B cell (primary cell): ENCODE results near the gene UBA1. TPM values are rescaled to one million over a fixed set of nuclear protein-coding genes. Genes with fewer than 3 reads are reported as not detected.

Experiments
- ATAC-seq: fragments of 200-7000 bp; cut with Tn5 transposase; one replicate; pipeline ENCODE4 v1.10.0; 2021; ENCODE audit warnings: low read depth, mild to moderate bottlenecking, moderate number of reproducible peaks, moderate library complexity
- CTCF ChIA-PET: fragments of 350-600 bp; sonication (Branson Sonifier 250); formaldehyde crosslinking; loops from one replicate; lab custom pipeline; 2021; ENCODE audit warnings: antibody characterized with exemption, inconsistent platforms; lab: Charles Lee
- POLR2A ChIA-PET: fragments of 350-600 bp; sonication (Branson Sonifier 250); formaldehyde crosslinking; loops from one replicate; lab custom pipeline; 2021; ENCODE audit warnings: antibody characterized with exemption; lab: Charles Lee
- DNase-seq: peaks from one replicate; pipeline ENCODE4 v3.0.0; 2013
- H2AFZ ChIP-seq: 2 replicates; pipeline ENCODE4 v1.6.1; 2012; ENCODE audit warnings: mild to moderate bottlenecking, low read depth, low read length; ENCODE audit not compliant: insufficient read depth, poor library complexity, severe bottlenecking
- H3K27ac ChIP-seq, 2 donors: 1 replicate in 1 of 2; 2 replicates in 1 of 2; pipeline ENCODE4 v1.5.1; 2012 to 2013; ENCODE audit warnings: low read length in 2 of 2, mild to moderate bottlenecking in 2 of 2, moderate library complexity in 1 of 2
- H3K27me3 ChIP-seq, 4 experiments: fragments of 200-600 bp in 1 of 4; sonication (generic) in 1 of 4; replicated peaks in 1 of 4; 1 replicate in 2 of 4; 2 replicates in 2 of 4; pipeline versions ENCODE4 v1.6.1 to v1.7.0; 2013 to 2016; ENCODE audit warnings: low read length in 3 of 4, mild to moderate bottlenecking in 2 of 4, mixed read lengths in 1 of 4, moderate library complexity in 1 of 4; ENCODE audit not compliant: insufficient read depth in 4 of 4, control insufficient read depth in 3 of 4; ENCODE audit errors: control extremely low read depth in 1 of 4
- H3K36me3 ChIP-seq, 2 experiments: replicated peaks in 1 of 2; 1 replicate in 1 of 2; 2 replicates in 1 of 2; pipeline versions ENCODE4 v1.6.1 to v1.7.1; 2013; ENCODE audit warnings: low read length in 1 of 2; ENCODE audit not compliant: insufficient read depth in 2 of 2, control insufficient read depth in 1 of 2; ENCODE audit errors: control extremely low read depth in 1 of 2, extremely low read depth in 1 of 2
- H3K4me1 ChIP-seq, 2 donors: fragments of 200-600 bp in 1 of 2; sonication (generic) in 1 of 2; 1 replicate in 1 of 2; 2 replicates in 1 of 2; pipeline versions ENCODE4 v1.5.1 to v1.6.1; 2013 to 2017; ENCODE audit warnings: low read length in 2 of 2; ENCODE audit not compliant: control insufficient read depth in 2 of 2, insufficient read depth in 2 of 2
- H3K4me2 ChIP-seq: replicated peaks from 2 replicates; pipeline ENCODE3; 2012; ENCODE audit warnings: mild to moderate bottlenecking, low read depth, low read length; ENCODE audit not compliant: poor library complexity, severe bottlenecking
- H3K4me3 ChIP-seq, 5 experiments: fragments of 200-600 bp in 1 of 5; sonication (generic) in 1 of 5; 1 replicate in 3 of 5; 2 replicates in 2 of 5; pipeline versions ENCODE4 v1.5.1 to v1.7.0; 2011 to 2016; ENCODE audit warnings: low read length in 4 of 5, mild to moderate bottlenecking in 4 of 5, low read depth in 2 of 5, control low read depth in 1 of 5, moderate library complexity in 1 of 5; ENCODE audit not compliant: insufficient read depth in 1 of 5; ENCODE audit errors: control extremely low read depth in 1 of 5, extremely low read depth in 1 of 5
- H3K79me2 ChIP-seq: fragments of 200-600 bp; sonication (generic); one replicate; pipeline ENCODE4 v1.6.0; 2016; ENCODE audit warnings: low read length; ENCODE audit not compliant: control insufficient read depth, insufficient read depth
- H3K9ac ChIP-seq: fragments of 200-600 bp; sonication (generic); 2 replicates; pipeline ENCODE4 v1.6.1; 2017; ENCODE audit warnings: mild to moderate bottlenecking, low read length, moderate library complexity
- H3K9me3 ChIP-seq, 3 donors: one replicate each; pipeline versions ENCODE4 v1.6.1 to v1.7.1; 2013; ENCODE audit warnings: low read length in 2 of 3; ENCODE audit not compliant: control insufficient read depth in 2 of 3, insufficient read depth in 1 of 3; ENCODE audit errors: control extremely low read depth in 1 of 3
- H4K20me1 ChIP-seq: 2 replicates; pipeline ENCODE4 v1.6.0; 2012; ENCODE audit warnings: mild to moderate bottlenecking, low read length; ENCODE audit not compliant: insufficient read depth, control insufficient read depth, poor library complexity, severe bottlenecking
- H3K27ac Mint-ChIP-seq: one replicate; pipeline ENCODE4 v1.8.0; 2021; ENCODE audit warnings: mixed read lengths
- H3K27me3 Mint-ChIP-seq: one replicate; pipeline ENCODE4 v1.8.0; 2021; ENCODE audit warnings: mixed read lengths
- H3K4me1 Mint-ChIP-seq: one replicate; pipeline ENCODE4 v1.8.0; 2021; ENCODE audit warnings: mixed read lengths
- H3K4me3 Mint-ChIP-seq: one replicate; pipeline ENCODE4 v1.8.0; 2021; ENCODE audit warnings: mixed read lengths
- H3K9me3 Mint-ChIP-seq: one replicate; pipeline ENCODE4 v1.8.0; 2022; ENCODE audit warnings: mixed read lengths; ENCODE audit not compliant: insufficient read depth
- CTCF ChIP-seq: fragments of 200-600 bp; IDR thresholded peaks from one replicate; pipeline ENCODE4 v1.8.0; 2022; ENCODE audit warnings: antibody characterized with exemption, mild to moderate bottlenecking
- EZH2 ChIP-seq: IDR thresholded peaks from 2 replicates; pipeline ENCODE4 v1.6.1; 2012; ENCODE audit warnings: borderline replicate concordance, low read depth, mild to moderate bottlenecking, moderate library complexity, low read length; ENCODE audit not compliant: insufficient read depth, poor library complexity, severe bottlenecking
- WGBS: methylation state at CpG from one replicate; pipeline ENCODE4 v1.1.5; 2013; ENCODE audit warnings: missing lambda C conversion rate; ENCODE audit not compliant: insufficient coverage; 5-methylcytosine and 5-hydroxymethylcytosine counted together
- intact Hi-C: fragments of 100-400 bp; cut with micrococcal nuclease; formaldehyde crosslinking; loops from one replicate; pipeline ENCODE4 v1.10.0; 2022
- polyA plus RNA-seq: library from polyadenylated mRNA; depleted of rRNA; stranded (reverse); fragments of >200 nt; gene quantifications from 2 replicates; pipeline ENCODE4 v1.2.3, GENCODE V29; 2012
- total RNA-seq, 2 donors: library from RNA; stranded (reverse); fragments of 120-200 nt in 1 of 2; gene quantifications; 1 replicate in 1 of 2; 2 replicates in 1 of 2; pipeline versions ENCODE4 v1.2.3 to v1.2.4, GENCODE V29; 2013 to 2022

Gene UBA1
- total and polyA plus RNA-seq, 2 donors (not counting 1 experiment from before 2014, with no cell fraction given), result 166 to 211 TPM

GRCh38 chrX:47160781-47161180, 32.8 kb upstream of the UBA1 start:
- Histone ChIP-seq H3K27ac (no peak overlapping the region), H3K4me3 (no peak overlapping the region), H3K79me2 (peaks cover 77% of the 10 kb centered on the region), H3K36me3 (peaks cover 0 to 19% of the 10 kb centered on the region in 2 experiments), H3K27me3 (no peaks in the 10 kb centered on the region), H3K9ac (no peak overlapping the region), H4K20me1 (peaks cover 11% of the 10 kb centered on the region), H3K9me3 (no peaks in the 10 kb centered on the region), H2AFZ (no peak overlapping the region), H3K4me1 (no peaks in the 10 kb centered on the region), H3K4me2 (no peak overlapping the region)
- no peak overlapping the region for H3K4me3 Mint-ChIP-seq
- WGBS, result 100% methylated on average over 2 of the region's 4 CpGs
- POLR2A ChIA-PET, result no interaction called here
- no peak overlapping the region for H3K27ac Mint-ChIP-seq
- no peaks in the 10 kb centered on the region for H3K27me3 Mint-ChIP-seq
- ATAC-seq (no peak), DNase-seq (no peak)
- intact Hi-C loops, result no loop called here
- CTCF ChIA-PET, result no interaction called here
- peaks cover 11% of the 10 kb centered on the region for H3K4me1 Mint-ChIP-seq
- H3K9me3 Mint-ChIP-seq, result no peaks in the 10 kb centered on the region
- no peak for TF ChIP-seq CTCF
- TF ChIP-seq EZH2, result no peak

DNA sequence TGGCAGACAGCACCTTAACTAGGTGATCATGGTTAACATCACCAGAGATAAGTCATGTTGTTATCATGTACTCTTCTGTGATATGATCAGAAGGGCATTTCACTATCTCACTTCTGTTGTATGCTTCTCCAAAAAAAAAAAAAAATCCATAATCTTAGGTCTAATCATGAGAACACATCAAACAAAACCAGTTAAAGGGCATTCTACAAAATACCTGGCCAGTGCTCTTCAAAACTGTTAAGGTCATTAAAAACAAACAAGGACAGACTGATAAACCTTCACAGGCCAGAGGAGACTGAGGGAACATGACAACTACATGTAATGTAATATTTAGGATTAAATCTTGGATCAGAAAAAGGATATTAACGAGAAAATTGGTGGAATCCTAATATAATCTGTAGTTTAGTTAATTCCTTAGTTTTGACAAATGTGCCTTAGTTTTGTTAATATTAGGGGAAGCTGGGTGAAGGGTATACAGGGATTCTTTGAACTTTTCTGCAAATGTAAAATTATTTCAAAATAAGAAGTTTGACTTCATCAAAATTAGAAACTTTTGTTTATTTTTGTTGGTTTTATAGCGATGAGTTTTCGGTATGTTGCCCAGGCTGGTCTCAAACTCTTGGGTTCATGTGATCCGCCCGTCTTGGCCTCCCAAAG, 30.6 kb upstream of the UBA1 start:
- intact Hi-C loops, result no loop called here
- CTCF ChIA-PET, result no interaction called here
- WGBS, result 100% methylated on average over 2 of the region's 5 CpGs

More for the DNA sequence above, 30.6 kb upstream of the UBA1 start:
- Histone ChIP-seq H3K9me3 (no peaks in the 10 kb centered on the region), H3K4me2 (no peak overlapping the region), H3K9ac (no peak overlapping the region), H4K20me1 (peaks cover 8% of the 10 kb centered on the region), H3K4me3 (no peak overlapping the region), H3K4me1 (no peaks in the 10 kb centered on the region), H3K79me2 (peaks cover 73% of the 10 kb centered on the region), H2AFZ (no peak overlapping the region), H3K27ac (no peak overlapping the region), H3K27me3 (no peaks in the 10 kb centered on the region), H3K36me3 (peaks cover 0 to 5% of the 10 kb centered on the region in 2 experiments)
- peaks cover 13% of the 10 kb centered on the region for H3K4me1 Mint-ChIP-seq
- POLR2A ChIA-PET, result no interaction called here
- ATAC-seq (no peak), DNase-seq (no peak)
- H3K4me3 Mint-ChIP-seq, result no peak overlapping the region
- TF ChIP-seq EZH2 (no peak), CTCF (no peak)
- H3K9me3 Mint-ChIP-seq, result no peaks in the 10 kb centered on the region
- no peaks in the 10 kb centered on the region for H3K27me3 Mint-ChIP-seq
- no peak overlapping the region for H3K27ac Mint-ChIP-seq
